Measurements from ENCODE around the gene ME3. TPM values are rescaled to one million over a fixed set of nuclear protein-coding genes. Genes with fewer than 3 reads are reported as not detected.

The ME3 gene
- total RNA-seq, 1 donor from 2014 or later, result 12.2 TPM

DNA sequence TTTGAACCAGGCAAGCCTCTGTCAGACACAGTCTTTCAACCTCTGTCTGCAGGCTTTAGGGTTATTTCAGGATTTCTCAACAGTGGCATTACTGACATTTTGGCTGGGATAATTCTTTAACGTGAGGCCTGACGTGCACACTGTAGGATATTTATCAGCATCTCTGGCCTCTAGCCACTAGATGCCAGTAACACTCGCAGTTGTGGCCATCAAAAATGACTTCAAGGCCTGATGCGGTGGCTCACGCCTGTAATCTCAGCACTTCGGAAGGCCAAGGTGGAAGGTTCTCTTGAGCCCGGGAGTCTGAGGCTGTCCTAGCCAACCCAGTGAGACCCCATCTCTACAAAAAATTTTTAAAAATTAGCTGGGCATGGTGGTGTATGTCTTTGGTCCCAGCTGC lies 184.7 kb downstream of the ME3 start:
- Mint-ChIP-seq H3K27ac (no peak overlapping the region), H3K4me3 (no peak overlapping the region), H3K4me1 (peaks cover 5% of the 10 kb centered on the region), H3K9me3 (peaks cover 7% of the 10 kb centered on the region), H3K36me3 (ENCODE audit: low read depth) (no peaks in the 10 kb centered on the region), H3K27me3 (no peaks in the 10 kb centered on the region)
- DNase-seq, result no peak
- intact Hi-C loops (cut with micrococcal nuclease), result no loop called here

- Mint-ChIP-seq H3K36me3 (ENCODE audit: low read depth) (no peaks in the 10 kb centered on the region), H3K27me3 (no peaks in the 10 kb centered on the region), H3K4me1 (peaks cover 5% of the 10 kb centered on the region), H3K4me3 (no peak overlapping the region), H3K9me3 (peaks cover 7% of the 10 kb centered on the region), H3K27ac (peak overlapping the region; percentile 20)
- DNase-seq, result no peak
- intact Hi-C loops (cut with micrococcal nuclease), result no loop called here
Measured at GRCh38 chr11:86486261-86487030, 186.0 kb downstream of the ME3 start.

DNA sequence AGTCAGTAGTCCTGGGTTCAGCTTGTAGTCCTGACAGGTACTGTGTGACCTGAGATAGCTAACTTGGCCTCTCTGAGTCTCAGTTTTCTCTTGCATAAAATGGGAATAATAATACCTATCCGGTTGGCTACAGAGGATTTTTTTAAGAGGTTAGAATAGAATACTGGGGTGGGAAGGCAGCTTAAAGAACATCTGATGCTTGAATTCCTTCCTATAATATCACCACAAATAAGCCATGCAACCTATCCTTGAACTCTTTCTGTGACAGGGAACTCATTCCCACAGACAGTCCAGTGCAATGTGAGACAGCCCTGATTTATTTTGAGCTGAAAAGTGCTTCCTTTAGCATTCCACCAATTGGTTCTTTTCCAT lies 187.6 kb downstream of the ME3 start:
- H3K27me3 Mint-ChIP-seq, result no peaks in the 10 kb centered on the region
- H3K4me3 Mint-ChIP-seq, result no peak overlapping the region
- intact Hi-C loops (cut with micrococcal nuclease), result no loop called here
- no peak overlapping the region for H3K27ac Mint-ChIP-seq
- no peaks in the 10 kb centered on the region for H3K36me3 Mint-ChIP-seq (ENCODE audit: low read depth)
- no peak for DNase-seq
- peaks cover 7% of the 10 kb centered on the region for H3K9me3 Mint-ChIP-seq
- H3K4me1 Mint-ChIP-seq, result peaks cover 7% of the 10 kb centered on the region

GRCh38 chr11:86483940-86484794 lies 188.2 kb downstream of the ME3 start:
- no peak for DNase-seq
- Mint-ChIP-seq H3K27ac (no peak overlapping the region), H3K27me3 (no peaks in the 10 kb centered on the region), H3K4me1 (peaks cover 7% of the 10 kb centered on the region), H3K9me3 (peaks cover 7% of the 10 kb centered on the region), H3K36me3 (ENCODE audit: low read depth) (no peaks in the 10 kb centered on the region), H3K4me3 (no peak overlapping the region)
- intact Hi-C loops (cut with micrococcal nuclease), result no loop called here

DNA sequence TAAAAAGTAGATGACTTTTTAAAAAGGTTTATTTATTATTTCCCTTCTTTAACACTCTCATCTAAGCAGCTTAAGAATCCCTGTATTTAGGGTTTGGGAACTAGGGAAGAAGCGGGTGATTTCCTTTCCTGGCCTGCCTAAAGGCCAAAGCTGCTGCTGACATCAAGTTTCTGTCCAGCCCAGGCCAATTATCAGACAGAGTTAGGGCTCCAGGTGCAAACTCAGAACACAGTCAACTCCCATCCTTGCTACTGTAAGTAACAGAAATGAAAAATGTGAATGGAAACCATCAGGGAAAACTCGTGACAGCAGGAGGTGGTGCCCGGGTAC lies 188.8 kb downstream of the ME3 start:
- Mint-ChIP-seq H3K36me3 (ENCODE audit: low read depth) (no peaks in the 10 kb centered on the region), H3K9me3 (peaks cover 7% of the 10 kb centered on the region), H3K27ac (no peak overlapping the region), H3K4me3 (no peak overlapping the region), H3K4me1 (peaks cover 7% of the 10 kb centered on the region), H3K27me3 (no peaks in the 10 kb centered on the region)
- DNase-seq, result no peak
- intact Hi-C loops (cut with micrococcal nuclease), result no loop called here

DNA sequence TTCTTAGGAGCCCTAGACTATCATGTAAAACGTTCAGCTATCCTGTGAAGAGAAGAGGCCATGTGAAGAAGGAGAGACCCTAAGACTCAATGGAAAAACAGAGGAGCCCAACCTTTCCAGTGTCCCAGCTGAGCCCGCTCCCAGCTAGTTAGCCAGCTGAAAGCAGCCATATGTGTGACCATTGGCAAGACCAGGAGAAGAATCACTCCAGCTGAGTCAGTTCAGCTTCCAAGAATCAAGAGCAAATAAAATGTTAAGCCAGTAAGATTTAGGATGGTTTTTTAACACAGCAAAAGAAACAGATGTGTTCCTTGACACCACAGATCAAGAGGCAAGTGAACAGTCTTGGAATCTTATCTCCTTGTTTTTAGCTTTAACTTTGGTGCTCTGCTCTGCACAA lies 189.7 kb downstream of the ME3 start:
- Mint-ChIP-seq H3K27ac (no peak overlapping the region), H3K36me3 (ENCODE audit: low read depth) (no peaks in the 10 kb centered on the region), H3K27me3 (no peaks in the 10 kb centered on the region), H3K4me1 (peaks cover 10% of the 10 kb centered on the region), H3K4me3 (no peak overlapping the region), H3K9me3 (peaks cover 7% of the 10 kb centered on the region)
- intact Hi-C loops (cut with micrococcal nuclease), result no loop called here
- no peak for DNase-seq

- no peak for DNase-seq
- Mint-ChIP-seq H3K4me3 (no peak overlapping the region), H3K27me3 (no peaks in the 10 kb centered on the region), H3K27ac (no peak overlapping the region), H3K4me1 (peaks cover 8% of the 10 kb centered on the region), H3K36me3 (ENCODE audit: low read depth) (no peaks in the 10 kb centered on the region), H3K9me3 (peaks cover 7% of the 10 kb centered on the region)
- intact Hi-C loops (cut with micrococcal nuclease), result no loop called here
Measured at GRCh38 chr11:86481399-86481798, 191.0 kb downstream of the ME3 start.

DNA sequence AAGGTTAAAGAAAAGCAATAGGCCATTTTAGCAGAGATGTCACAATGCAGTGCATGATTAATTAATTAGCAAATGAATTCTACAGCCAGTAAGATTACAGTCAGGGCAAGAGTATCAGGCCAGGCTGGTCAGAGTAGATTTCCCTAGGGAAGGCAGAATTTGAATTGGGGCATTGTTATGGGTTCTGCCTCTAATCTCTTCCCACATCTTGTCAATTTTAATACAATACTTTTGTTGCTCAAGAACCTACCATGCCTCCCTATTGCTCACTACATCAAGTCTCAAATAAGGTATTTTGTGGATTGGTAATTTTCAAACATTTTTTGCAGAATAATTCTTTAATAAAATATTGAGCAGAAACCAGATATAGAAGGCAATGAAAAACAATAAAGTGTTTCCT lies 194.1 kb downstream of the ME3 start:
- DNase-seq, result no peak
- peaks cover 10% of the 10 kb centered on the region for H3K4me1 Mint-ChIP-seq
- intact Hi-C loops (cut with micrococcal nuclease), result no loop called here
- H3K27me3 Mint-ChIP-seq, result no peaks in the 10 kb centered on the region
- no peak overlapping the region for H3K27ac Mint-ChIP-seq
- no peak overlapping the region for H3K4me3 Mint-ChIP-seq
- no peaks in the 10 kb centered on the region for H3K36me3 Mint-ChIP-seq (ENCODE audit: low read depth)
- H3K9me3 Mint-ChIP-seq, result no peaks in the 10 kb centered on the region

- H3K4me1 Mint-ChIP-seq, result peaks cover 10% of the 10 kb centered on the region
- H3K27me3 Mint-ChIP-seq, result no peaks in the 10 kb centered on the region
- no peaks in the 10 kb centered on the region for H3K36me3 Mint-ChIP-seq (ENCODE audit: low read depth)
- H3K9me3 Mint-ChIP-seq, result no peaks in the 10 kb centered on the region
- H3K27ac Mint-ChIP-seq, result peak overlapping the region; percentile 10
- DNase-seq, result no peak
- H3K4me3 Mint-ChIP-seq, result no peak overlapping the region
- intact Hi-C loops (cut with micrococcal nuclease), result no loop called here
Measured at GRCh38 chr11:86477495-86478155, 194.8 kb downstream of the ME3 start.

- no peak overlapping the region for H3K27ac Mint-ChIP-seq
- DNase-seq, result no peak
- no peaks in the 10 kb centered on the region for H3K36me3 Mint-ChIP-seq (ENCODE audit: low read depth)
- no peaks in the 10 kb centered on the region for H3K9me3 Mint-ChIP-seq
- H3K4me1 Mint-ChIP-seq, result peaks cover 9% of the 10 kb centered on the region
- intact Hi-C loops (cut with micrococcal nuclease), result no loop called here
- H3K27me3 Mint-ChIP-seq, result no peaks in the 10 kb centered on the region
- no peak overlapping the region for H3K4me3 Mint-ChIP-seq
Measured at GRCh38 chr11:86476109-86476861, 196.1 kb downstream of the ME3 start.

GRCh38 chr11:86475027-86475426 lies 197.4 kb downstream of the ME3 start:
- no peaks in the 10 kb centered on the region for H3K27me3 Mint-ChIP-seq

GRCh38 chr11:86473991-86474833 lies 198.2 kb downstream of the ME3 start:
- H3K27ac Mint-ChIP-seq, result no peak overlapping the region
- DNase-seq, result no peak
- no peak overlapping the region for H3K4me3 Mint-ChIP-seq
- no peaks in the 10 kb centered on the region for H3K27me3 Mint-ChIP-seq
- H3K9me3 Mint-ChIP-seq, result no peaks in the 10 kb centered on the region
- intact Hi-C loops (cut with micrococcal nuclease), result no loop called here
- peaks cover 15% of the 10 kb centered on the region for H3K4me1 Mint-ChIP-seq
- H3K36me3 Mint-ChIP-seq (ENCODE audit: low read depth), result no peaks in the 10 kb centered on the region

More at GRCh38 chr11:86475027-86475426, 197.4 kb downstream of the ME3 start:
- intact Hi-C loops (cut with micrococcal nuclease), result no loop called here
- peak overlapping the region; percentile 17 for H3K27ac Mint-ChIP-seq
- H3K4me1 Mint-ChIP-seq, result peaks cover 15% of the 10 kb centered on the region
- H3K36me3 Mint-ChIP-seq (ENCODE audit: low read depth), result no peaks in the 10 kb centered on the region
- no peak for DNase-seq
- no peak overlapping the region for H3K4me3 Mint-ChIP-seq
- H3K9me3 Mint-ChIP-seq, result no peaks in the 10 kb centered on the region

All from activated CD4-positive, alpha-beta T cell treated with anti-CD3 and anti-CD28 coated beads, Interleukin-2, amount 10 ng/mL, durations not matched to agents 24 days and 14 days (primary cell).